ENCODE measurements around the gene SPTLC3. TPM values are rescaled to one million over a fixed set of nuclear protein-coding genes. Genes with fewer than 3 reads are reported as not detected.

SPTLC3 gene
- total and polyA plus RNA-seq, 2 of the 13 experiments (the other 11 are each of a cell fraction or from before 2014, with no cell fraction given), result 20.5 to 95.6 TPM

- no peak for TF ChIP-seq ZNF441 (CRISPR knock-in tag; IDR thresholded peaks at IDR 0.05; ENCODE audit: borderline replicate concordance)
- no peak for TF ChIP-seq SIX1 (CRISPR knock-in tag; IDR thresholded peaks at IDR 0.05; ENCODE audit: borderline replicate concordance)
- no peak for TF ChIP-seq ZNF773 (CRISPR knock-in tag; IDR thresholded peaks at IDR 0.05; ENCODE audit: borderline replicate concordance)
- TF ChIP-seq, protein P1, sequence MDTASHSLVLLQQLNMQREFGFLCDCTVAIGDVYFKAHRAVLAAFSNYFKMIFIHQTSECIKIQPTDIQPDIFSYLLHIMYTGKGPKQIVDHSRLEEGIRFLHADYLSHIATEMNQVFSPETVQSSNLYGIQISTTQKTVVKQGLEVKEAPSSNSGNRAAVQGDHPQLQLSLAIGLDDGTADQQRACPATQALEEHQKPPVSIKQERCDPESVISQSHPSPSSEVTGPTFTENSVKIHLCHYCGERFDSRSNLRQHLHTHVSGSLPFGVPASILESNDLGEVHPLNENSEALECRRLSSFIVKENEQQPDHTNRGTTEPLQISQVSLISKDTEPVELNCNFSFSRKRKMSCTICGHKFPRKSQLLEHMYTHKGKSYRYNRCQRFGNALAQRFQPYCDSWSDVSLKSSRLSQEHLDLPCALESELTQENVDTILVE (CRISPR knock-in tag; IDR thresholded peaks at IDR 0.05), result peak; percentile 83
- no peak for TF ChIP-seq MEIS2 (CRISPR knock-in tag; IDR thresholded peaks at IDR 0.05)
- no peak for TF ChIP-seq CENPX (CRISPR knock-in tag; IDR thresholded peaks at IDR 0.05)
- no peak for TF ChIP-seq ZNF83 (CRISPR knock-in tag; IDR thresholded peaks at IDR 0.05; ENCODE audit: borderline replicate concordance)
- TF ChIP-seq ZNF883 (CRISPR knock-in tag; IDR thresholded peaks at IDR 0.05; ENCODE audit: not compliant biosample characterization), result peak; percentile 39
- no peak for TF ChIP-seq ZNF235 (CRISPR knock-in tag; IDR thresholded peaks at IDR 0.05; ENCODE audit: borderline replicate concordance)
- TF ChIP-seq ARNT2 (CRISPR knock-in tag; IDR thresholded peaks at IDR 0.05; ENCODE audit: low read depth), result peak; percentile 60; the same call in 1 of the 2 replicates
- TF ChIP-seq ISL2 (CRISPR knock-in tag; IDR thresholded peaks at IDR 0.05), result peak; percentile 34; the same call in 1 of the 2 replicates
- TF ChIP-seq TEAD3 (CRISPR knock-in tag; optimal IDR thresholded peaks at IDR 0.05; ENCODE audit: borderline replicate concordance), result peak; percentile 60
- TF ChIP-seq SNRNP70 (IDR thresholded peaks at IDR 0.05; ENCODE audit: low read depth, low read length), result no peak
- TF ChIP-seq SMYD3 (CRISPR knock-in tag; IDR thresholded peaks at IDR 0.05), result no peak
- TF ChIP-seq RBM39 (IDR thresholded peaks at IDR 0.05; ENCODE audit: low read depth, low read length, poor library complexity, severe bottlenecking), result no peak
- TF ChIP-seq SAFB2 (CRISPR knock-in tag; IDR thresholded peaks at IDR 0.05; ENCODE audit: borderline replicate concordance, low read depth), result no peak
- TF ChIP-seq, protein P2, sequence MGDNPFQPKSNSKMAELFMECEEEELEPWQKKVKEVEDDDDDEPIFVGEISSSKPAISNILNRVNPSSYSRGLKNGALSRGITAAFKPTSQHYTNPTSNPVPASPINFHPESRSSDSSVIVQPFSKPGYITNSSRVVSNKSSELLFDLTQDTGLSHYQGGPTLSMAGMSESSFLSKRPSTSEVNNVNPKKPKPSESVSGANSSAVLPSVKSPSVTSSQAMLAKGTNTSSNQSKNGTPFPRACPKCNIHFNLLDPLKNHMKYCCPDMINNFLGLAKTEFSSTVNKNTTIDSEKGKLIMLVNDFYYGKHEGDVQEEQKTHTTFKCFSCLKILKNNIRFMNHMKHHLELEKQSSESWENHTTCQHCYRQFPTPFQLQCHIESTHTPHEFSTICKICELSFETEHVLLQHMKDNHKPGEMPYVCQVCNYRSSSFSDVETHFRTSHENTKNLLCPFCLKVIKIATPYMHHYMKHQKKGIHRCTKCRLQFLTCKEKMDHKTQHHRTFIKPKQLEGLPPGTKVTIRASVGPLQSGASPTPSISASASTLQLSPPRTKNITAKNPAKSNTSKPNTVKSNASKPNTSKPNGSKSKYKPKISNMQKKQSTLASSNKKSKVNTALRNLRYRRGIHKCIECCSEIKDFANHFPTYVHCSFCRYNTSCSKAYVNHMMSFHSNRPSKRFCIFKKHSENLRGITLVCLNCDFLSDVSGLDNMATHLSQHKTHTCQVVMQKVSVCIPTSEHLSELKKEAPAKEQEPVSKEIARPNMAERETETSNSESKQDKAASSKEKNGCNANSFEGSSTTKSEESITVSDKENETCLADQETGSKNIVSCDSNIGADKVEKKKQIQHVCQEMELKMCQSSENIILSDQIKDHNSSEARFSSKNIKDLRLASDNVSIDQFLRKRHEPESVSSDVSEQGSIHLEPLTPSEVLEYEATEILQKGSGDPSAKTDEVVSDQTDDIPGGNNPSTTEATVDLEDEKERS (CRISPR knock-in tag; IDR thresholded peaks at IDR 0.05), result peak; percentile 80; the same call in 1 of the 2 replicates
- TF ChIP-seq ELF1 (CRISPR knock-in tag; IDR thresholded peaks at IDR 0.05), result no peak
- TF ChIP-seq, protein P3, sequence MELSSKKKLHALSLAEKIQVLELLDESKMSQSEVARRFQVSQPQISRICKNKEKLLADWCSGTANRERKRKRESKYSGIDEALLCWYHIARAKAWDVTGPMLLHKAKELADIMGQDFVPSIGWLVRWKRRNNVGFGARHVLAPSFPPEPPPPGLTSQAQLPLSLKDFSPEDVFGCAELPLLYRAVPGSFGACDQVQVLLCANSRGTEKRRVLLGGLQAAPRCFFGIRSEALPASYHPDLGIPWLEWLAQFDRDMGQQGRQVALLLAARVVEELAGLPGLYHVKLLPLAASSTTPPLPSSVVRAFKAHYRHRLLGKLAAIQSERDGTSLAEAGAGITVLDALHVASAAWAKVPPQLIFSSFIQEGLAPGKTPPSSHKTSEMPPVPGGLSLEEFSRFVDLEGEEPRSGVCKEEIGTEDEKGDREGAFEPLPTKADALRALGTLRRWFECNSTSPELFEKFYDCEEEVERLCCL (CRISPR knock-in tag; IDR thresholded peaks at IDR 0.05; ENCODE audit: borderline replicate concordance), result no peak; the same call in 1 of the 2 replicates
- peak; percentile 67; the same call in 1 of the 2 replicates for TF ChIP-seq ZNF230 (CRISPR knock-in tag; IDR thresholded peaks at IDR 0.05)
- TF ChIP-seq MEF2D (CRISPR knock-in tag; IDR thresholded peaks at IDR 0.05), result 0 out of 2 replicates have a peak, but pooled peaks have one; percentile 34
- TF ChIP-seq FOXO1 (CRISPR knock-in tag; IDR thresholded peaks at IDR 0.05), result no peak
- TF ChIP-seq NKX3-1 (CRISPR knock-in tag; IDR thresholded peaks at IDR 0.05), result no peak
- TF ChIP-seq SP5 (CRISPR knock-in tag; IDR thresholded peaks at IDR 0.05; ENCODE audit: borderline replicate concordance, low read depth), result no peak
- TF ChIP-seq HIVEP1 (CRISPR knock-in tag; IDR thresholded peaks at IDR 0.05), result no peak
- TF ChIP-seq MXD1 (CRISPR knock-in tag; IDR thresholded peaks at IDR 0.05), result no peak
Measured at GRCh38 chr20:12970372-12970821, 38.4 kb upstream of the SPTLC3 start (continued).
